Activated T-cell treated with anti-CD3 and anti-CD28 coated beads for 24 hours (primary cell): ENCODE data around the gene PERM1.
A peak's percentile ranks its signal among the peaks of the same experiment; 100 is the strongest.
"Not testable (repeated sequence)": the region's sequence is repeated elsewhere in the genome, so short reads cannot be mapped to it uniquely, and the experiment has no call there.

Source experiments
- DNase-seq: peaks from one replicate; pipeline ENCODE4 v3.0.0-alpha.2; 2020; ENCODE audit warnings: low read depth

PERM1 gene

GRCh38 chr1:978069-978834 lies 3.6 kb downstream of the PERM1 start:
- no peak for DNase-seq

- DNase-seq, result not testable (repeated sequence)
Measured at GRCh38 chr1:976791-977190, 5.1 kb downstream of the PERM1 start.

- peak; percentile 55 for DNase-seq
Measured at GRCh38 chr1:975896-976683, 5.8 kb downstream of the PERM1 start.

- no peak for DNase-seq
Measured at GRCh38 chr1:975365-975764, 6.5 kb downstream of the PERM1 start.

GRCh38 chr1:974687-975328 lies 7.1 kb downstream of the PERM1 start:
- no peak for DNase-seq

GRCh38 chr1:974293-974640 lies 7.6 kb downstream of the PERM1 start:
- no peak for DNase-seq

- DNase-seq, result no peak
Measured at GRCh38 chr1:973459-974292, 8.2 kb downstream of the PERM1 start.

GRCh38 chr1:972726-973458 lies 9.0 kb downstream of the PERM1 start:
- no peak for DNase-seq

GRCh38 chr1:971751-972506 lies 10.0 kb downstream of the PERM1 start:
- DNase-seq, result no peak

- no peak for DNase-seq
Measured at GRCh38 chr1:970973-971730, 10.7 kb downstream of the PERM1 start.

GRCh38 chr1:970242-970972 lies 11.5 kb downstream of the PERM1 start:
- no peak for DNase-seq

GRCh38 chr1:969260-969855 lies 12.5 kb downstream of the PERM1 start:
- DNase-seq, result no peak

GRCh38 chr1:967466-968343 lies 14.2 kb downstream of the PERM1 start:
- no peak for DNase-seq

- DNase-seq, result peak; percentile 83
Measured at GRCh38 chr1:966704-967300, 15.1 kb downstream of the PERM1 start.

GRCh38 chr1:966135-966703 lies 15.7 kb downstream of the PERM1 start, which contains the start of gene PLEKHN1:
Gene PLEKHN1, plus strand, starts transcription at chr1:966482. Its CDS starts 50 bp downstream, at chr1:966532.
- DNase-seq, result no peak

- no peak for DNase-seq
Measured at GRCh38 chr1:965526-966134, 16.3 kb downstream of the PERM1 start.
